Neuron (in vitro differentiated cells): ENCODE results near the gene POMT1.

Experiments
- H2AFZ ChIP-seq: one replicate; pipeline ENCODE4 v1.6.1; 2013; ENCODE audit warnings: low read depth, mild to moderate bottlenecking, inconsistent platforms, low read length, moderate library complexity
- H3K27me3 ChIP-seq: one replicate; pipeline ENCODE4 v1.6.1; 2013; ENCODE audit warnings: low read length; ENCODE audit not compliant: insufficient read depth
- H3K36me3 ChIP-seq: one replicate; pipeline ENCODE4 v1.6.1; 2013; ENCODE audit warnings: low read length; ENCODE audit not compliant: insufficient read depth
- H3K4me1 ChIP-seq: one replicate; pipeline ENCODE4 v1.6.1; 2013; ENCODE audit warnings: low read length; ENCODE audit not compliant: insufficient read depth
- H3K4me3 ChIP-seq: 2 replicates; pipeline ENCODE4 v1.5.1; 2013; ENCODE audit warnings: mild to moderate bottlenecking, low read length, moderate library complexity
- H3K9me3 ChIP-seq: one replicate; pipeline ENCODE4 v1.6.1; 2013; ENCODE audit warnings: low read length

The POMT1 gene

DNA sequence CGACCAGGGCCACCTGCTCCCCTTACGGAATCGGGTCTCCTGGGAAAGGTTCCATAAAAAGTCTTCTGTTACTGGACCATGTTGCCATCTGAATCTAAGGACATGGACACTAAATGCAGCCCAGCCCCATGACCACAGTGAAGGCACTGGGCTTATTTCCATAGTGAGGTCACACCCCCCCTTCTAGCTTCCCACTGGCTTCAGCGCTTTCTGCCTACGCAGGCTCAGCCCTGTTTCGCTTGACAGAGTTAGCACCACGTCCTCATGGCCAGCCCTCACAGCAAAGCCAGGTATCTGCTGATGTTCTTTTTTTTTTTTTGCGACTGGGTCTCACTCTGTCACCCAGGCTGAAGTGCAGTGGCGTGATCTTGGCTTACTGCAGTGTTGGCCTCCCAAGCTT, 14.2 kb downstream of the POMT1 start:
- Histone ChIP-seq H3K4me3 (no peak overlapping the region), H2AFZ (no peak overlapping the region), H3K36me3 (peaks cover 93% of the 10 kb centered on the region), H3K4me1 (no peaks in the 10 kb centered on the region), H3K9me3 (peaks cover 5% of the 10 kb centered on the region), H3K27me3 (no peaks in the 10 kb centered on the region)

DNA sequence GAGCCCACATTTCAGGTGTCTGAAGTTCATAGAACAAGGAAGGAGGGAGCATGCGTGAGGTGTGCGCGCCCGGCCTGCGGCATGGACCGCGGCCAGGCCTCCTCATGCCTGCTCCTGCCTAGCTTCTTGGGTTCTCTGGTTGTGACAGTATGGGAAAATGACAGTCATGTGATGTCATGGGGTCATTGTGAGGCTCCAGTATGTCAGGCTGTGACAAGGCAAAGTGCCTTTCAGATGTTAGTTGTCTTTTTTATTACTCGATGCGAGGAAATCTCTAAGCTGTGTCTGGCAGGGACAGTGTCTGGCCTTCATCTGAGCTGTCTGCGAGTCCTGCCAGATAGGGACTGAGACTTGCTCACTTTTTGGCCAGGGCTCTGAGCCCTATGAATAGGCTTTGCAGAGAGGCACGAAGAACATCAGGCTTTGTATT, 15.1 kb downstream of the POMT1 start:
- Histone ChIP-seq H2AFZ (no peak overlapping the region), H3K9me3 (peaks cover 5% of the 10 kb centered on the region), H3K4me1 (no peaks in the 10 kb centered on the region), H3K27me3 (no peaks in the 10 kb centered on the region), H3K4me3 (no peak overlapping the region), H3K36me3 (peaks cover 94% of the 10 kb centered on the region)

DNA sequence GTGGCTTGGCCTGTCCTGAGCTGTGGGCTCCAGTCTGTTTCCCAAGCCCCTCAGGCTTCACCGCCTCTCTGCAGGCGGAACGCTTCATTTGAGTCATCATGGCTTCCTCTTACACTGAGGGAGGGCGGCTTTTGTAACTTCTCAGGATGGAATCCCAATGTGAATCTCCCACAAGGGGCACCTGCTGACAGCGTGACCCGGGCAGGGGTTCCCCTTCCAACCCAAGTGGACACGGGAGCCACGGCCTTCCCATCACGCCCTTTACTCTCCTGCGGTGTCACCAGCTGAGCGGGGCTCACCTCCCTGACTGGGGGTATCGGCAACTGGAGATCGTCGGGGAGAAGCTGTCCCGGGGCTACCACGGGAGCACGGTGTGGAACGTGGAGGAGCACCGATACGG, 15.8 kb downstream of the POMT1 start:
- H3K27me3 ChIP-seq = no peaks in the 10 kb centered on the region
- H2AFZ ChIP-seq = no peak overlapping the region
- H3K9me3 ChIP-seq = peaks cover 5% of the 10 kb centered on the region
- H3K4me3 ChIP-seq = no peak overlapping the region
- H3K36me3 ChIP-seq = peaks cover 94% of the 10 kb centered on the region
- H3K4me1 ChIP-seq = no peaks in the 10 kb centered on the region

DNA sequence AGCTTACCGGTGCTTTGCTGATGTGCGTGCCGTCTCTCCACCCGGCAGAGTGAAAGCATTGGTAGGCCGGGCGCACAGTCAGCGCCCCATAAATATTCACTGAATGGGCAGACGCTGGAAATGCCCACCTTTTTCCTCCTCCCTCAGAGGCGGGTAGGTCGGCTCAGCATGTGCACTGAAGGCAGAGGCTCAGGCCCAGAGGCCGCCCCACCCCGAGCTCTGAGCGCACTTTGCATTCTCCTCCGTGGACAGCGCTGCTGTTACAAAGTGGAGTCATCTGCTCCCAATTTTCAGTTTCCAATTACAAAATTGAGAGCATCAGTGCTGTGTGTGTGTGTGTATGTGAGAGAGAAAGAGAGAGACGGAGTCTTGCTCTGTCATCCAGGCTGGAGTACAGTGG, 17.8 kb downstream of the POMT1 start:
- Histone ChIP-seq H3K9me3 (peaks cover 2% of the 10 kb centered on the region), H2AFZ (no peak overlapping the region), H3K36me3 (peaks cover 92% of the 10 kb centered on the region), H3K4me3 (no peak overlapping the region), H3K27me3 (no peaks in the 10 kb centered on the region), H3K4me1 (no peaks in the 10 kb centered on the region)

DNA sequence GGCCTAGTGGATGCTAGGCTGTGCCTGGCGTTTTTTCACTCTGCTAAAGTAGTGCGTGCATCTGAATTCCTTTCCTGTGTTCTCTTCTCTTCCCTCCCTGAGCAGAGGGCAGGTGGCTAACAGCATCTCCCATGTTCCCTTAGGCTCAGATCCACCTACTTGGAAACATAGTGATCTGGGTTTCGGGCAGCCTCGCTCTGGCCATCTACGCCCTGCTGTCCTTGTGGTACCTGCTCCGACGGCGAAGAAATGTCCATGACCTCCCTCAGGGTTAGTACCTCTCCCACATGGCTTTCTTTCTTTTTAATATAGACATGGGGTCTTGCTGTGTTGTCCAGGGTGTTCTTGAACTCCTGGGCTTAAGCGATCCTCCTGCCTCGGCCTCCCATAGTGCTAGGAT, 18.5 kb downstream of the POMT1 start:
- Histone ChIP-seq H3K27me3 (no peaks in the 10 kb centered on the region), H2AFZ (no peak overlapping the region), H3K9me3 (no peaks in the 10 kb centered on the region), H3K36me3 (peaks cover 91% of the 10 kb centered on the region), H3K4me1 (no peaks in the 10 kb centered on the region), H3K4me3 (no peak overlapping the region)

DNA sequence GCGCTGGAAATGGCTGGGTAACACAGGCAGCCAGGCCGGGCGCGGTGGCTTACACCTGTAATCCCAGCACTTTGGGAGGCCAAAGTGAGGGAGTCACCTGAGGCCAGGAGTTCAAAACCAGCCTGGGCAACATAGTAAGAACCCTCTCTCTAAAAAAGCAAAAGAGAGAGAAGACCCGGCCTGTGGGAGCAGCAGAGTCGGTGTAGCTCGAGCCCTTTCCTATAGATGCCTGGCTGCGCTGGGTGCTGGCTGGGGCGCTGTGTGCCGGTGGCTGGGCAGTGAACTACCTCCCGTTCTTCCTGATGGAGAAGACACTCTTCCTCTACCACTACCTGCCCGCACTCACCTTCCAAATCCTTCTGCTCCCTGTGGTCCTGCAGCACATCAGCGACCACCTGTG, 19.1 kb downstream of the POMT1 start:
- Histone ChIP-seq H3K4me1 (no peaks in the 10 kb centered on the region), H3K27me3 (no peaks in the 10 kb centered on the region), H3K9me3 (no peaks in the 10 kb centered on the region), H2AFZ (no peak overlapping the region), H3K4me3 (no peak overlapping the region), H3K36me3 (peaks cover 91% of the 10 kb centered on the region)

DNA sequence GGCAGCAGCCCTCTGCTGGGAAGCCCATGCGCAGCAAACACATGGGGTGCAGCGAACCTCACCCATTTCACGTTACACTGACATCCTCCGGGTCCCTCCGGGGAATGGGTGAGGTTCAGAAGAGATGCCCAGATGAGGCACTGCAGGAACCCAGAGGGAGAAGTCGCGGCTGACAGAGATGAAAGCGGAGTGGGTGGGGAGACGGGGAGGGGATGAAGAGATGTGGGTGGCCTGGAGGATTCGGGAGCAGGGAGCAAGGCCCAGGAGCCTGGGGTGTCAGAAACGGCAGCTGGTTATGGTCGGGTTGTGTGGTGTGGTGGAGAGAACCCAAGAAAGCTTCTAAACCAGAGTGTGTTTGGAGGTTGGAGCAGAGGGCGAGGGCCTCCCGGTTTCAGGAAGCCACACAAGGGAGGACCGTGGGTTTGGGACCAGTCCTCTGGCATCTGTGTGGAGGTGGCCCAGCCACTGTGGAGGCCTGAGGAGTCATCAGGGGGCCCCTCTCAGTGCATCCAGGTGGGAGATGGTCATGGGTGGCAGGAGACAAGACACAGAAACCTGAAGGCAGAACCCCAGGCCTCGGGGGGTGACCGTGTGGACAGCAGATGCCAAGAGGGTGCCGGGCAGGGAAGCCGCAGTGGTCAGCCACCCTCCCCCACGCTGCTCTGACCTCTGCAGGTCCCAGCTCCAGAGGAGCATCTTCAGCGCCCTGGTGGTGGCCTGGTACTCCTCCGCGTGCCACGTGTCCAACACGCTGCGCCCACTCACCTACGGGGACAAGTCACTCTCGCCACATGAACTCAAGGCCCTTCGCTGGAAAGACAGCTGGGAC, 19.8 kb downstream of the POMT1 start:
- Histone ChIP-seq H3K36me3 (peaks cover 92% of the 10 kb centered on the region), H3K27me3 (no peaks in the 10 kb centered on the region), H3K9me3 (no peaks in the 10 kb centered on the region), H3K4me3 (no peak overlapping the region), H2AFZ (no peak overlapping the region), H3K4me1 (no peaks in the 10 kb centered on the region)

DNA sequence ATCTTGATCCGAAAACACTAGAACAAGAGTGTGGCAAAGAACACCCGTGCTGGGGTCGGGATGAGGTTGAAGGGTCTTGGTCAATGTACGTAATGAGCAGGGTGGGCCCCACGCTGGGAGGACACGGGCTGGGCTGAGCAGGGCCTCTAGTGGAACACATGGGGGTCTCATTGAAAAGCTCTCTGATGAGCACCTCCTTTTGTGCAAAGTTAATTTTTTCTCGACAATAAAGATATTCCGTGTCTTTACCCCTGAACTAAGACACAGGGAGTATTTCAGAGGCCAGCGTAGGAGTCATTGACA, 20.3 kb downstream of the POMT1 start:
- Histone ChIP-seq H3K4me3 (no peak overlapping the region), H3K27me3 (no peaks in the 10 kb centered on the region), H3K9me3 (no peaks in the 10 kb centered on the region), H3K36me3 (peaks cover 89% of the 10 kb centered on the region), H2AFZ (no peak overlapping the region), H3K4me1 (no peaks in the 10 kb centered on the region)

DNA sequence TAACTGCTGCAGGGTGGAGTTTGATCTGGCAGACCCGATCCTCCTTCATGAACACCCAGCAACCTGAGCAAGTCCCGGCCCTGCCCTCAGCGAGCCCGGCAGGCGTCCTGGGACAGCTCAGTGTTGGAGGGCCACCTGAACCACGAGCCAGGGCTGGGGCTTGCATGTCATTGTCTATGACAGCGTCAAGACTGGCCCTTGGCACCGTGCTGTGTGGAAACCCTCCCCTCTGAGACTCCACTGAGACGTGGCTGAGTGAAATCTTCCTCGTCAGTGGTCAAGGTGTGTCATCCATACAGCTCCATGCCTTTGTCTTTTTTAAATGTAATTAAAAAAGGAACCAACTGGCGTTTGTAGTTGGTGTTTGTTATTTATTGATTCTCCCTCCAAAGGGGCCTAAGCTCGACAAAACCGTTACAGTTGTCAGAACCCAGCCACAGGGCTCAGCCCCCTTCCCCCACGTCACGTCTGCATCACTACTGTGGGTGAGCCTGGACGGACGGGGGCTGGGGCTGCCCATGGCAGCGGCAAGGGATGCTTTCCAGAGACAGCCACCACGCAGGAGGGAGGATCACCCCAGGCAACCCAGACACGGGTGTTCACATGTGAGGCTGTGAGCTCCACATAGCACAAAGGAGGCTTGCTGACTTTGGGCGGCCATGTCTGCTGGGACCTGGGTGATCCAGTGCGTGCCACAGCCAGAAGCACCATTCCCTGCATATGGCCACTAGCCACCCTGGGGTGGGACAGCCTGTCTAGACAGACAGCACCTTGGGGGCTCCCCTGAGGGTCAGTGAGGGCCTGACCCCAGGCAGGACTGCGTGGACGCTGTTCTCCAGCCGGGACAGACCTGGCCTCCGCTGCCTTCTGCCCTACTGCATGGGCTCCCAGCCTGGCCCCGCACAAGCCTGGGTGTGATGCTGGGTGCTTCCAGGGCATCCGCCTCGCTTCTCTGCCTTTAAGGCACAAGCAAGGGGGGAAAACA, 21.0 kb downstream of the POMT1 start:
- H3K4me3 ChIP-seq = no peak overlapping the region
- peaks cover 89% of the 10 kb centered on the region for H3K36me3 ChIP-seq

DNA sequence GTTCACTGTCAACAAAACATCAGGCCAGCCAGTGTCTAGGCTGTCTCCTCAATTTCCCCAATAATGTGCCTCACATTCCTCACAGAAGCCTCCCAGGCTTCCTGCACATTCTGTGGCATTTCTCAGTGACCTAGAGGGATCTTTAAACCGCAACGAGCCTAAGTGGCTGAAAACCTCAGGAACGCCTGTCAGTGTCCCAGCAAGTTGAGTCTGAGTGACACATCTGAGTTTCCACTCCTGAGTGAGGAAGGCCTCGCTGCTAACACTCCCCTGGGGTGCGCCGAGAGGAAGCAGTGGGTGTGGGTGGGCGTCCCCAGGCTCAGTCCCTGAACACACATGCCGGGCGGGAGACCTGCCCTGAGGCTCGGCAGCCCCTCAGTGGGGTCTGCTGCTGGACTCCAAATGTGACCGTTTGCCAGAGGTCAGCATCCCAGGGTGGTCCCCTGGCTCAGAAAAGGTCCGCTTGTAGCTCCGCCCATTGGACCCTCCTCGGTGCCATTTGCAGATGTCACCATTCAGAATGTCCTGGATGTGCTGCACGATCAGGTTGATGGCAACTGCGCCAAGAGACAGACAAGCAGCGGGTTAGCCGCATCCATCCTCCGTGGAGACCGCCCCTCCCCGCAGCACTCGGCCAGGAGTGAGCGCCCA, 22.1 kb downstream of the POMT1 start:
- no peak overlapping the region for H2AFZ ChIP-seq
- no peak overlapping the region for H3K4me3 ChIP-seq
- H3K9me3 ChIP-seq = no peaks in the 10 kb centered on the region
- no peaks in the 10 kb centered on the region for H3K27me3 ChIP-seq
- peaks cover 89% of the 10 kb centered on the region for H3K36me3 ChIP-seq
- H3K4me1 ChIP-seq = peaks cover 4% of the 10 kb centered on the region

More for the DNA sequence above, 21.0 kb downstream of the POMT1 start:
- Histone ChIP-seq H3K9me3 (no peaks in the 10 kb centered on the region), H3K4me1 (no peaks in the 10 kb centered on the region), H2AFZ (no peak overlapping the region), H3K27me3 (no peaks in the 10 kb centered on the region)

DNA sequence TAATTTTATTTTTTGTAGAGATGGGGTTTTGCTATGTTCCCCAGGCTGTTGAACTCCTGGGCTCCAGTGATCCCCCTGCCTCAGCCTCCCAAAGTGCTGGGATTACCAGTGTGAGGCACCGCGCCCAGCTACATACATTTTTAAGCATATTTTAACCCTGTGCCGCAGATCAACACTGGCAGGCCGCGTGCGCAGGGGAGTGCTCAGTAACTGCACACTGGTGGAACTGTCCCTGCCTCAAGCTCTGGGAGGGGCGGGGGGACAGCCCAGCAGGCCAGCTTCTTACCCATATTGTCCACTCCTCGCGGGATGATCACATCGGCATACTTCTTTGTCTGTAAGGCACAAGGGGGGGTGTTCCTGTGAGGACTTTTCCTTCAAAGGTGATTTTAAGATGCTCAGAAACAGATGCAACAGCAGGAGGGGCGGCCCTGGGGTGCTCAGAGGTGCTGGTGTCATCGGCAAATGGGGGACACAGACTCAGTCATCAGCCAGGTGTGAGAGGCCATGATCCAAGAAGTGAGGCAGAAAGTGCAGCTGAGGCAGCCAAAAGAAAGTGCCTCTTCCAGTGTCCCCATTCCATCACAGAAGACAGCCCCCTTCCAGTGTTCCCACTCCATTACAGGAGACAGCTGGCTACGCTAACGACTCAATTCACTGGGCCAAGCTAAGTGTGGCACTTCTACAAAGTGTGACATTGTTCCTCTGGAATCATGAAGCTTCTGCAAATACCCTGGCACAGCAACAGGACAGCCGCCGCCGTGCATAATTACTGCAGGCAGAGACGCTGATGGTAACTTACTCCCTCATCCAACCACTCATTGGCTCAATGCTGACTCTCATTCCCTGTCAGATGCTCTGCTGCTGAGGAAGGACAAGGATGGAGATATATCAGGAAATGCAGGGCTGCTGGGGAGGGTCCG, 23.2 kb downstream of the POMT1 start:
- H3K27me3 ChIP-seq = no peaks in the 10 kb centered on the region
- no peak overlapping the region for H3K4me3 ChIP-seq
- H3K9me3 ChIP-seq = no peaks in the 10 kb centered on the region
- peaks cover 83% of the 10 kb centered on the region for H3K36me3 ChIP-seq
- H3K4me1 ChIP-seq = peaks cover 11% of the 10 kb centered on the region
- H2AFZ ChIP-seq = no peak overlapping the region

DNA sequence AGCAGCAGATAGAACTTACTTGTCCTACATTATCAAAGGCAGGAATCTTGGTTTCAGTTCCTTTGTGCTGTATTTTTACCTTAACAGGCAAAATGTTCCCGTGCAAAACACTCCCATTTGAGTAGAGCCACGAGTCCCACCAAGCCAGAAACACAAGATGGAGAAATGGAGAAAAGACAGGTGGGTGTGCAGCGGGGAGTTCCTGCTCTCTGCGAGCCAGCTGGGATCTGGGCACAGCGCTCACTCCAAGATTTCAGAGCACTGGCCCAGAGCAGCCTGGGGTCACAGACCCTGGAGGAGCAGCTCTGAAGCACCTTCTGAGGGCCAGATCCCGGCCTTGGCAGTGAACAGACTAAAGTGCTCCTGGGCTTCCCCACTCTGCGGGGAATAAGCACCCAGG, 25.5 kb downstream of the POMT1 start:
- Histone ChIP-seq H3K9me3 (no peaks in the 10 kb centered on the region), H3K4me1 (peaks cover 11% of the 10 kb centered on the region), H2AFZ (no peak overlapping the region), H3K27me3 (no peaks in the 10 kb centered on the region), H3K36me3 (peaks cover 60% of the 10 kb centered on the region), H3K4me3 (no peak overlapping the region)
